HepG2 (cell line): ENCODE results near the gene RUNX3. TPM values are rescaled to one million over a fixed set of nuclear protein-coding genes. Genes with fewer than 3 reads are reported as not detected.

Source experiments
- ERF ChIP-seq: IDR thresholded peaks from 2 replicates; pipeline ENCODE4 v1.6.1; 2018; ENCODE audit warnings: missing biosample characterization, missing genetic modification reagents
- PAX8 ChIP-seq: sonication (generic); formaldehyde crosslinking; IDR thresholded peaks from 2 replicates; pipeline ENCODE4 v1.8.0; 2022; ENCODE audit warnings: mild to moderate bottlenecking, missing genetic modification reagents, borderline replicate concordance
- PLRG1 ChIP-seq: fragments of 450-650 bp; conservative IDR thresholded peaks from 2 replicates; pipeline ENCODE4 v1.6.1; 2016
- POLR2AphosphoS5 ChIP-seq: IDR thresholded peaks from 2 replicates; pipeline ENCODE4 v1.6.1; 2012; ENCODE audit warnings: low read depth, low read length
- POLR2G ChIP-seq: fragments of 200-400 bp; formaldehyde crosslinking; IDR thresholded peaks from 2 replicates; pipeline ENCODE4 v1.6.1; 2018; ENCODE audit warnings: mild to moderate bottlenecking, low read depth, low read length, moderate library complexity
- ZFP41 ChIP-seq: sonication (generic); formaldehyde crosslinking; IDR thresholded peaks from 2 replicates; pipeline ENCODE4 v1.4.0; 2020; ENCODE audit warnings: mild to moderate bottlenecking, missing genetic modification reagents, borderline replicate concordance
- ZMYM3 ChIP-seq: sonication (generic); formaldehyde crosslinking; IDR thresholded peaks from 2 replicates; pipeline ENCODE4 v1.5.1; 2020; ENCODE audit warnings: mild to moderate bottlenecking, missing genetic modification reagents
- ZNF17 ChIP-seq: sonication (generic); formaldehyde crosslinking; IDR thresholded peaks from 2 replicates; pipeline ENCODE4 v1.5.0; 2020; ENCODE audit warnings: mild to moderate bottlenecking, missing genetic modification reagents
- ZNF549 ChIP-seq: sonication (generic); formaldehyde crosslinking; IDR thresholded peaks from 2 replicates; pipeline ENCODE4 v1.5.0; 2020; ENCODE audit warnings: missing genetic modification reagents
- ZSCAN25 ChIP-seq: sonication (generic); formaldehyde crosslinking; IDR thresholded peaks from 2 replicates; pipeline ENCODE4 v1.8.0; 2022; ENCODE audit warnings: mild to moderate bottlenecking, missing genetic modification reagents
- polyA plus RNA-seq, 8 experiments: library from polyadenylated mRNA; depleted of rRNA in 3 of 8; stranded (reverse) in 7 of 8; unstranded in 1 of 8; fragments of >200 nt; fragmentation: Illumina TruSeq in 4 of 8; extraction: Trizol in 4 of 8; gene quantifications; 2 replicates each; pipeline versions ENCODE4 v1.2.1 to v1.2.3, GENCODE V29; 2011 to 2016; ENCODE audit warnings: low read depth in 4 of 8, missing spikeins in 1 of 8, mixed read lengths in 1 of 8; ENCODE audit not compliant: insufficient read depth in 1 of 8
- total RNA-seq, 5 experiments: library from RNA; depleted of rRNA; stranded (reverse); fragments of >200 nt; fragmentation: Illumina TruSeq; extraction: Trizol; gene quantifications; 2 replicates each; pipeline ENCODE4 v1.2.3, GENCODE V29; 2016; ENCODE audit warnings: low read depth in 1 of 5
- TF ChIP-seq, protein P1 (sequence below): sonication (generic); formaldehyde crosslinking; IDR thresholded peaks from 2 replicates; pipeline ENCODE4 v1.4.0; 2020; ENCODE audit warnings: missing genetic modification reagents
- TF ChIP-seq, protein P2 (sequence below): sonication (generic); formaldehyde crosslinking; IDR thresholded peaks from 2 replicates; pipeline ENCODE4 v1.5.0; 2020; ENCODE audit warnings: mild to moderate bottlenecking, missing genetic modification reagents, moderate library complexity
- TF ChIP-seq, protein P3 (sequence below): sonication (generic); formaldehyde crosslinking; conservative IDR thresholded peaks from 2 replicates; pipeline ENCODE4 v1.4.0; 2020; ENCODE audit warnings: missing genetic modification reagents
- TF ChIP-seq, protein P4 (sequence below): sonication (generic); formaldehyde crosslinking; IDR thresholded peaks from 2 replicates; pipeline ENCODE4 v1.4.0; 2020; ENCODE audit warnings: mild to moderate bottlenecking, missing genetic modification reagents
- TF ChIP-seq, protein P5 (sequence below): sonication (generic); formaldehyde crosslinking; IDR thresholded peaks from 2 replicates; pipeline ENCODE4 v1.5.0; 2020; ENCODE audit warnings: mild to moderate bottlenecking, missing genetic modification reagents

Gene RUNX3
- total and polyA plus RNA-seq, 2 of the 13 experiments (the other 11 are each of a cell fraction or from before 2014, with no cell fraction given): 0.04 to 0.22 TPM

DNA sequence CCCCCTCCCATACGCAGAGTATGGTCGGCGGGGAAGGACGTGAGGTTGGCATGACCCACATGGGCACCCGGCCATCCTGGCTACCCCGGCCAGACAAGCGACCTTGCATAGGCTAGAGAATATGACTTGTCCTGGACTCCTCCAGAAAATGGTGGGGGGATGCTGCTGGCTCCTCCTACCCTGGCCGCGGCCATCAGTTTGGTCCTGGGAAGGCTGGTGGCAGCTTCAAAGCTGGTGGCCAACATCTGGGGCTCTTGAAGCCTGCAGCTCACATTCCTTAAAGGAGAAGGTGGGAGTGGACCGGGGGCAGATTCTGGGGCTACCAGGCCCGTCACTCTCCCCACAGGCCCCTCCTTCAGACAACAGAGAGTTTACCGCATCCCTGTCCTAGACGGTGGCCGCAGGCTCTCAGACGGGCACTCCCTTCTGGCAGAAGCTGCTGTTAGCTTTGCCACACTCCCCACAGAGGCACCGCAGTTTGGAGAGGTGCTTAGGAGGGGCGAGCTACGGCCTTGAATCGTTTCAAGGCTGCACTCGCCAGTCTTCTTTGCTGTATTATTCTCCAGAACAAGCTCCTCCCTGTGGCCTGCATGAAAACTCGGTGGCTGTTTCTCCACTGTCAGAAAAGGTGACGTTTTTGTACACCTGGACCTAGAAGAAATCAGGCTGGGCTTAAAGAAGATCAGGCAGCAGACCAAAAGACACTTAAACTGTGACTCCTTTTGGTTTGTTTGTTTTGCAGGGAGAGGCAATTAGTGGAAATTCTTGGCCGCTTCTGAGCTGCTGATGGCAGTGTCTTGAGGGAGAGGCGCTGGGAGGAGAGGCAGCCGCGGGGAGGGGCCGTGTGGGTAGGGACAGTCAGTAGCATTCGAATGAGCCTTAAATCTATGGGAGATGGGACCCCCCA lies 68.0 kb downstream of the RUNX3 start (continued):
- TF ChIP-seq, protein P1, sequence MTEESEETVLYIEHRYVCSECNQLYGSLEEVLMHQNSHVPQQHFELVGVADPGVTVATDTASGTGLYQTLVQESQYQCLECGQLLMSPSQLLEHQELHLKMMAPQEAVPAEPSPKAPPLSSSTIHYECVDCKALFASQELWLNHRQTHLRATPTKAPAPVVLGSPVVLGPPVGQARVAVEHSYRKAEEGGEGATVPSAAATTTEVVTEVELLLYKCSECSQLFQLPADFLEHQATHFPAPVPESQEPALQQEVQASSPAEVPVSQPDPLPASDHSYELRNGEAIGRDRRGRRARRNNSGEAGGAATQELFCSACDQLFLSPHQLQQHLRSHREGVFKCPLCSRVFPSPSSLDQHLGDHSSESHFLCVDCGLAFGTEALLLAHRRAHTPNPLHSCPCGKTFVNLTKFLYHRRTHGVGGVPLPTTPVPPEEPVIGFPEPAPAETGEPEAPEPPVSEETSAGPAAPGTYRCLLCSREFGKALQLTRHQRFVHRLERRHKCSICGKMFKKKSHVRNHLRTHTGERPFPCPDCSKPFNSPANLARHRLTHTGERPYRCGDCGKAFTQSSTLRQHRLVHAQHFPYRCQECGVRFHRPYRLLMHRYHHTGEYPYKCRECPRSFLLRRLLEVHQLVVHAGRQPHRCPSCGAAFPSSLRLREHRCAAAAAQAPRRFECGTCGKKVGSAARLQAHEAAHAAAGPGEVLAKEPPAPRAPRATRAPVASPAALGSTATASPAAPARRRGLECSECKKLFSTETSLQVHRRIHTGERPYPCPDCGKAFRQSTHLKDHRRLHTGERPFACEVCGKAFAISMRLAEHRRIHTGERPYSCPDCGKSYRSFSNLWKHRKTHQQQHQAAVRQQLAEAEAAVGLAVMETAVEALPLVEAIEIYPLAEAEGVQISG (CRISPR knock-in tag): 0 out of 2 replicates have a peak, but pooled peaks have one; percentile 21
- TF ChIP-seq PLRG1: no peak
- no peak for TF ChIP-seq ERF
- TF ChIP-seq, protein P2, sequence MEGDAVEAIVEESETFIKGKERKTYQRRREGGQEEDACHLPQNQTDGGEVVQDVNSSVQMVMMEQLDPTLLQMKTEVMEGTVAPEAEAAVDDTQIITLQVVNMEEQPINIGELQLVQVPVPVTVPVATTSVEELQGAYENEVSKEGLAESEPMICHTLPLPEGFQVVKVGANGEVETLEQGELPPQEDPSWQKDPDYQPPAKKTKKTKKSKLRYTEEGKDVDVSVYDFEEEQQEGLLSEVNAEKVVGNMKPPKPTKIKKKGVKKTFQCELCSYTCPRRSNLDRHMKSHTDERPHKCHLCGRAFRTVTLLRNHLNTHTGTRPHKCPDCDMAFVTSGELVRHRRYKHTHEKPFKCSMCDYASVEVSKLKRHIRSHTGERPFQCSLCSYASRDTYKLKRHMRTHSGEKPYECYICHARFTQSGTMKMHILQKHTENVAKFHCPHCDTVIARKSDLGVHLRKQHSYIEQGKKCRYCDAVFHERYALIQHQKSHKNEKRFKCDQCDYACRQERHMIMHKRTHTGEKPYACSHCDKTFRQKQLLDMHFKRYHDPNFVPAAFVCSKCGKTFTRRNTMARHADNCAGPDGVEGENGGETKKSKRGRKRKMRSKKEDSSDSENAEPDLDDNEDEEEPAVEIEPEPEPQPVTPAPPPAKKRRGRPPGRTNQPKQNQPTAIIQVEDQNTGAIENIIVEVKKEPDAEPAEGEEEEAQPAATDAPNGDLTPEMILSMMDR (CRISPR knock-in tag): peak; percentile 55
- no peak for TF ChIP-seq ZNF549
- no peak for TF ChIP-seq ZFP41
- TF ChIP-seq, protein P3, sequence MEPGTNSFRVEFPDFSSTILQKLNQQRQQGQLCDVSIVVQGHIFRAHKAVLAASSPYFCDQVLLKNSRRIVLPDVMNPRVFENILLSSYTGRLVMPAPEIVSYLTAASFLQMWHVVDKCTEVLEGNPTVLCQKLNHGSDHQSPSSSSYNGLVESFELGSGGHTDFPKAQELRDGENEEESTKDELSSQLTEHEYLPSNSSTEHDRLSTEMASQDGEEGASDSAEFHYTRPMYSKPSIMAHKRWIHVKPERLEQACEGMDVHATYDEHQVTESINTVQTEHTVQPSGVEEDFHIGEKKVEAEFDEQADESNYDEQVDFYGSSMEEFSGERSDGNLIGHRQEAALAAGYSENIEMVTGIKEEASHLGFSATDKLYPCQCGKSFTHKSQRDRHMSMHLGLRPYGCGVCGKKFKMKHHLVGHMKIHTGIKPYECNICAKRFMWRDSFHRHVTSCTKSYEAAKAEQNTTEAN (CRISPR knock-in tag): no peak
- no peak for TF ChIP-seq POLR2AphosphoS5
- no peak for TF ChIP-seq ZNF17
- TF ChIP-seq POLR2G: no peak
- TF ChIP-seq, protein P4, sequence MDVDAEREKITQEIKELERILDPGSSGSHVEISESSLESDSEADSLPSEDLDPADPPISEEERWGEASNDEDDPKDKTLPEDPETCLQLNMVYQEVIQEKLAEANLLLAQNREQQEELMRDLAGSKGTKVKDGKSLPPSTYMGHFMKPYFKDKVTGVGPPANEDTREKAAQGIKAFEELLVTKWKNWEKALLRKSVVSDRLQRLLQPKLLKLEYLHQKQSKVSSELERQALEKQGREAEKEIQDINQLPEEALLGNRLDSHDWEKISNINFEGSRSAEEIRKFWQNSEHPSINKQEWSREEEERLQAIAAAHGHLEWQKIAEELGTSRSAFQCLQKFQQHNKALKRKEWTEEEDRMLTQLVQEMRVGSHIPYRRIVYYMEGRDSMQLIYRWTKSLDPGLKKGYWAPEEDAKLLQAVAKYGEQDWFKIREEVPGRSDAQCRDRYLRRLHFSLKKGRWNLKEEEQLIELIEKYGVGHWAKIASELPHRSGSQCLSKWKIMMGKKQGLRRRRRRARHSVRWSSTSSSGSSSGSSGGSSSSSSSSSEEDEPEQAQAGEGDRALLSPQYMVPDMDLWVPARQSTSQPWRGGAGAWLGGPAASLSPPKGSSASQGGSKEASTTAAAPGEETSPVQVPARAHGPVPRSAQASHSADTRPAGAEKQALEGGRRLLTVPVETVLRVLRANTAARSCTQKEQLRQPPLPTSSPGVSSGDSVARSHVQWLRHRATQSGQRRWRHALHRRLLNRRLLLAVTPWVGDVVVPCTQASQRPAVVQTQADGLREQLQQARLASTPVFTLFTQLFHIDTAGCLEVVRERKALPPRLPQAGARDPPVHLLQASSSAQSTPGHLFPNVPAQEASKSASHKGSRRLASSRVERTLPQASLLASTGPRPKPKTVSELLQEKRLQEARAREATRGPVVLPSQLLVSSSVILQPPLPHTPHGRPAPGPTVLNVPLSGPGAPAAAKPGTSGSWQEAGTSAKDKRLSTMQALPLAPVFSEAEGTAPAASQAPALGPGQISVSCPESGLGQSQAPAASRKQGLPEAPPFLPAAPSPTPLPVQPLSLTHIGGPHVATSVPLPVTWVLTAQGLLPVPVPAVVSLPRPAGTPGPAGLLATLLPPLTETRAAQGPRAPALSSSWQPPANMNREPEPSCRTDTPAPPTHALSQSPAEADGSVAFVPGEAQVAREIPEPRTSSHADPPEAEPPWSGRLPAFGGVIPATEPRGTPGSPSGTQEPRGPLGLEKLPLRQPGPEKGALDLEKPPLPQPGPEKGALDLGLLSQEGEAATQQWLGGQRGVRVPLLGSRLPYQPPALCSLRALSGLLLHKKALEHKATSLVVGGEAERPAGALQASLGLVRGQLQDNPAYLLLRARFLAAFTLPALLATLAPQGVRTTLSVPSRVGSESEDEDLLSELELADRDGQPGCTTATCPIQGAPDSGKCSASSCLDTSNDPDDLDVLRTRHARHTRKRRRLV (CRISPR knock-in tag): no peak
- 0 out of 2 replicates have a peak, but pooled peaks have one; percentile 18 for TF ChIP-seq ZMYM3 (CRISPR knock-in tag)
- TF ChIP-seq ZSCAN25 (CRISPR knock-in tag): no peak
- TF ChIP-seq PAX8 (CRISPR knock-in tag): no peak
- TF ChIP-seq, protein P5, sequence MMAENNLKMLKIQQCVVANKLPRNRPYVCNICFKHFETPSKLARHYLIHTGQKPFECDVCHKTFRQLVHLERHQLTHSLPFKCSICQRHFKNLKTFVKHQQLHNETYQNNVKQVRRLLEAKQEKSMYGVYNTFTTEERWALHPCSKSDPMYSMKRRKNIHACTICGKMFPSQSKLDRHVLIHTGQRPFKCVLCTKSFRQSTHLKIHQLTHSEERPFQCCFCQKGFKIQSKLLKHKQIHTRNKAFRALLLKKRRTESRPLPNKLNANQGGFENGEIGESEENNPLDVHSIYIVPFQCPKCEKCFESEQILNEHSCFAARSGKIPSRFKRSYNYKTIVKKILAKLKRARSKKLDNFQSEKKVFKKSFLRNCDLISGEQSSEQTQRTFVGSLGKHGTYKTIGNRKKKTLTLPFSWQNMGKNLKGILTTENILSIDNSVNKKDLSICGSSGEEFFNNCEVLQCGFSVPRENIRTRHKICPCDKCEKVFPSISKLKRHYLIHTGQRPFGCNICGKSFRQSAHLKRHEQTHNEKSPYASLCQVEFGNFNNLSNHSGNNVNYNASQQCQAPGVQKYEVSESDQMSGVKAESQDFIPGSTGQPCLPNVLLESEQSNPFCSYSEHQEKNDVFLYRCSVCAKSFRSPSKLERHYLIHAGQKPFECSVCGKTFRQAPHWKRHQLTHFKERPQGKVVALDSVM (CRISPR knock-in tag): no peak
